A673 (cell line): ENCODE data around the gene C10orf90. TPM values are rescaled to one million over a fixed set of nuclear protein-coding genes. Genes with fewer than 3 reads are reported as not detected.

Experiments used
- BruUV-seq: library from RNA; stranded (reverse); fragments of 400-500 nt; replicated peaks from 2 replicates; lab custom pipeline; 2021; lab: Mats Ljungman, UMichigan
- CTCF ChIA-PET: fragments of 300-600 bp; sonication (Branson Sonifier 250); formaldehyde crosslinking; loops from one replicate; lab custom pipeline; 2022; ENCODE audit warnings: antibody characterized with exemption; lab: Charles Lee
- POLR2A ChIA-PET: fragments of 300-600 bp; sonication (Branson Sonifier 250); formaldehyde crosslinking; loops from one replicate; lab custom pipeline; 2022; ENCODE audit warnings: antibody characterized with exemption; ENCODE audit not compliant: low non-redundant PET; lab: Charles Lee
- DNase-seq: peaks from one replicate; pipeline ENCODE4 v3.0.0-alpha.2; 2015; ENCODE audit warnings: low spot score
- H3K27ac ChIP-seq: fragments of 200-600 bp; sonication (generic); 2 replicates; pipeline ENCODE4 v1.5.1; 2016; ENCODE audit warnings: mixed run types, low read depth, mild to moderate bottlenecking, mixed read lengths, antibody characterized with exemption, low read length; ENCODE audit not compliant: poor library complexity, severe bottlenecking
- H3K27me3 ChIP-seq: fragments of 200-600 bp; sonication (generic); replicated peaks from 2 replicates; pipeline ENCODE4 v1.6.1; 2017; ENCODE audit warnings: mixed run types, low read depth, mild to moderate bottlenecking, mixed read lengths, antibody characterized with exemption, low read length; ENCODE audit not compliant: insufficient read depth, poor library complexity
- H3K36me3 ChIP-seq: fragments of 200-600 bp; sonication (generic); 2 replicates; pipeline ENCODE4 v1.6.1; 2016; ENCODE audit warnings: mixed run types, mild to moderate bottlenecking, mixed read lengths, antibody characterized with exemption, low read length; ENCODE audit not compliant: insufficient read depth, poor library complexity, severe bottlenecking
- H3K4me1 ChIP-seq: fragments of 200-600 bp; sonication (generic); 2 replicates; pipeline ENCODE4 v1.6.1; 2017; ENCODE audit warnings: mixed run types, mild to moderate bottlenecking, mixed read lengths, antibody characterized with exemption, low read length; ENCODE audit not compliant: insufficient read depth, poor library complexity, severe bottlenecking
- H3K4me3 ChIP-seq: fragments of 200-600 bp; sonication (generic); 2 replicates; pipeline ENCODE4 v1.5.1; 2016; ENCODE audit warnings: low read depth, mixed run types, mild to moderate bottlenecking, mixed read lengths, low read length; ENCODE audit not compliant: poor library complexity, severe bottlenecking
- H3K9me3 ChIP-seq: fragments of 200-600 bp; sonication (generic); 2 replicates; pipeline ENCODE4 v1.6.1; 2016; ENCODE audit warnings: mixed run types, low read depth, mild to moderate bottlenecking, mixed read lengths, antibody characterized with exemption, low read length; ENCODE audit not compliant: poor library complexity, severe bottlenecking
- EZH2 ChIP-seq: fragments of 200-600 bp; sonication (generic); IDR thresholded peaks from 2 replicates; pipeline ENCODE4 v1.6.1; 2017; ENCODE audit warnings: borderline replicate concordance, low read depth, mild to moderate bottlenecking, mixed read lengths, antibody characterized with exemption, low read length; ENCODE audit not compliant: poor library complexity, severe bottlenecking
- intact Hi-C: fragments of 100-400 bp; cut with micrococcal nuclease; formaldehyde crosslinking; loops from one replicate; pipeline ENCODE4 v1.10.0; 2022; ENCODE audit not compliant: unreplicated experiment
- total RNA-seq: library from RNA; stranded (reverse); gene quantifications from 2 replicates; pipeline ENCODE4 v1.2.3, GENCODE V29; 2021
- TF ChIP-seq, protein P1 (sequence below): fragments of 300-800, 200-600 bp; sonication (generic); conservative IDR thresholded peaks from 2 replicates; pipeline ENCODE4 v1.5.1; 2017; ENCODE audit warnings: low read depth, mild to moderate bottlenecking, antibody characterized with exemption, low read length, moderate library complexity, mixed read lengths

The C10orf90 gene
- total RNA-seq, 1 experiment from 2014 or later, result not detected

DNA sequence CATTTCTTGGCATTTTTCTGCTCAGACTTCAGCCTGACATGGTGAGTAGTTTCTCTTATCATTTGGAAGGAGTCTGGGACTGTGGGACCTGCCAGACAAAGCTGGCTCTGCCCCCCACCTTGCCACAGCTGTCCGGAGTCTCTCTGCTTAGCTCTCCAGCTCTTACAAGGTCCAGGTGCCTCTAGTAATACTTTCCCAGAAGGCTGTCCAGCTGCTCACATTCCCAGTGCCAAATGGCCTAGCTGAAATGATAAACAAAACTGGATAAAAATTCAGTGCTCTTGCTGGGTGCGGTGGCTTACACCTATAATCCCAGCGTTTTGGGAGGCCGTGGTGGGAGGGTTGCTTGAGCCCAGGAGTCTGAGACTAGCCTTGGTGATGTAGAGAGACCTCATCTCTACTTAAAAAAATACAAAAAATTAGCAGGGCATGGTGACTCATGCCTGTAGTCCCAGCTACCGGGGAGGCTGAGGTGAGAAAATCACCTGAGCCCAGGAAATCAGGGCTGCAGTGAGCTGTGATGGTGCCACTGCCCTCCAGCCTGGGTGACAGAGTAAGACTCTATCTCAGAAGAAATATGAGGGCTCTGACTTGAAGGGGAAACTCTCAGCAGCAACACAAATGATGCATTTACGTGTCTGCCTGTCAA, 86.8 kb downstream of the C10orf90 start:
- H3K27me3 ChIP-seq, result peaks cover 10% of the 10 kb centered on the region
- TF ChIP-seq EZH2, result no peak
- TF ChIP-seq, protein P1, sequence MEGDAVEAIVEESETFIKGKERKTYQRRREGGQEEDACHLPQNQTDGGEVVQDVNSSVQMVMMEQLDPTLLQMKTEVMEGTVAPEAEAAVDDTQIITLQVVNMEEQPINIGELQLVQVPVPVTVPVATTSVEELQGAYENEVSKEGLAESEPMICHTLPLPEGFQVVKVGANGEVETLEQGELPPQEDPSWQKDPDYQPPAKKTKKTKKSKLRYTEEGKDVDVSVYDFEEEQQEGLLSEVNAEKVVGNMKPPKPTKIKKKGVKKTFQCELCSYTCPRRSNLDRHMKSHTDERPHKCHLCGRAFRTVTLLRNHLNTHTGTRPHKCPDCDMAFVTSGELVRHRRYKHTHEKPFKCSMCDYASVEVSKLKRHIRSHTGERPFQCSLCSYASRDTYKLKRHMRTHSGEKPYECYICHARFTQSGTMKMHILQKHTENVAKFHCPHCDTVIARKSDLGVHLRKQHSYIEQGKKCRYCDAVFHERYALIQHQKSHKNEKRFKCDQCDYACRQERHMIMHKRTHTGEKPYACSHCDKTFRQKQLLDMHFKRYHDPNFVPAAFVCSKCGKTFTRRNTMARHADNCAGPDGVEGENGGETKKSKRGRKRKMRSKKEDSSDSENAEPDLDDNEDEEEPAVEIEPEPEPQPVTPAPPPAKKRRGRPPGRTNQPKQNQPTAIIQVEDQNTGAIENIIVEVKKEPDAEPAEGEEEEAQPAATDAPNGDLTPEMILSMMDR, result no peak
- H3K9me3 ChIP-seq, result no peaks in the 10 kb centered on the region
- no peaks in the 10 kb centered on the region for H3K36me3 ChIP-seq
- DNase-seq, result no peak
- H3K4me1 ChIP-seq, result no peaks in the 10 kb centered on the region
- no TSS peak for BruUV-seq
- ChIA-PET POLR2A (no interaction called here), CTCF (no interaction called here)
- intact Hi-C loops, result no loop called here
- H3K27ac ChIP-seq, result no peak overlapping the region
- H3K4me3 ChIP-seq, result no peak overlapping the region

DNA sequence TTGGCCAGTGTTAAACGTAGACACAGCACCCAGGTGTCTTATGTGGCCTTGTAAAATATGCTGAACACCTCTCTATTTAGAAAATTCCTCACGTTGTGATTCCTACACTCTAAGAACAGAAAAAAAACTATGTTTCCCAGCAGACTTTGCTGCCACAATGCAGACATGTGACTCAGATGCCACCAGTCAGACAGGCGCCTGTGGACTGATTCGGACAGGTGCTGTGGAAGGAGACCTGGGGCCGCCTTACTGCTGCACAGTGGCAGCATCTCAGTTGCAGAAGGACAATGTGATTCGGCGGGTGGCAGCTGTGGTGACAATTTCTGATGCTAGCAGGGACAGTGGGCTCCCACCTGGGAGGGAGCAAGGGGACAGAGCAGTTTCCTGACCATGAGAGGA, 88.8 kb downstream of the C10orf90 start:
- ChIA-PET POLR2A (no interaction called here), CTCF (no interaction called here)
- peaks cover 10% of the 10 kb centered on the region for H3K27me3 ChIP-seq
- no peaks in the 10 kb centered on the region for H3K9me3 ChIP-seq
- H3K36me3 ChIP-seq, result no peaks in the 10 kb centered on the region
- H3K4me3 ChIP-seq, result no peak overlapping the region
- DNase-seq, result no peak
- BruUV-seq, result no TSS peak
- TF ChIP-seq, protein P1, result no peak
- TF ChIP-seq EZH2, result no peak
- H3K4me1 ChIP-seq, result no peaks in the 10 kb centered on the region
- no peak overlapping the region for H3K27ac ChIP-seq
- intact Hi-C loops, result no loop called here

DNA sequence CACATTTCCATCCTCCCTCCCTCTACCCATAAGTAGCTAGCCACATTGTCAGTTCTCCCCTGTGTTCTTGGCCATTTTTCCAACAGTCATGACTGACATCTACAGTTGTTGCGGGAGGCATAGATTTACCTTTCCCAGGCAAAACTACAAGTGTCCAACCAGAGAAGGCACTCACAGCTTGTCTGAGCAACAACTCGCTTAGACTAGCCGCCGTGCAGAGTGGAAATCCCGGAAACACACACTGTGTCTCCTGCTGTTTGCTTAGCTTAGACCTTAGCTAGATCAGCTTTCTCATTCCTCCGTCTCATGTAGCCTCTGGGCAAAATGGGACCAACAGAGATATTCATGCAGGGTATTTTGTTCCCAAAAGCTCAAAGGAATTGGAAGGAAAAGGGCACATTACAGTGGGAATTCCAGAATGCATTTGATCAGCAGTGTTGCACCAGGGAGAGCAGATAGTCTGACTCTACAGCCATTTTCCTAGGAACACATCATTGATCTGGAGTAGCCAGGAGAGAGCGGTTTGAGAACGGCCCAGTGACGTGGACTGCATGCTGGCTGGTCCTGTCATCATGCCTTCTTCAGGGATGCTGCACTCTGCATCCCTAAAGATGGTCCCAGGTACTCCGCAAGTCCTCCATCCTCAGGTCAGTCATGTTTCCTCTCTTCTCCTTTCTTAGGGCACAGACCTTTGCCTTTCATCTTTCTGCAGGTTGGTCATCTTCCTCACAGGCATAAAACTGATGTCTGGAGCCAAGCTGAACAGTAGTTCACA, 89.4 kb downstream of the C10orf90 start:
- TF ChIP-seq EZH2, result no peak
- TF ChIP-seq, protein P1, result no peak
- Histone ChIP-seq H3K9me3 (no peaks in the 10 kb centered on the region), H3K27me3 (peaks cover 10% of the 10 kb centered on the region), H3K36me3 (no peaks in the 10 kb centered on the region), H3K27ac (no peak overlapping the region), H3K4me1 (no peaks in the 10 kb centered on the region), H3K4me3 (no peak overlapping the region)
- no TSS peak for BruUV-seq
- peak; percentile 14 for DNase-seq
- ChIA-PET CTCF (no interaction called here), POLR2A (no interaction called here)
- intact Hi-C loops, result no loop called here
